Activated effector memory CD4-positive, alpha-beta T cell treated with anti-CD3 and anti-CD28 coated beads, Interleukin-2, amount 50 U/mL, for 16 hours (primary cell): ENCODE data around the gene BIK.
"Not testable (repeated sequence)": the region's sequence is repeated elsewhere in the genome, so short reads cannot be mapped to it uniquely, and the experiment has no call there.

Experiments
- DNase-seq: peaks from one replicate; pipeline ENCODE4 v3.0.0-alpha.2; 2020

Gene BIK

GRCh38 chr22:43110444-43110926, at the start of gene BIK:
BIK (plus strand) TSS chr22:43110750; CDS start chr22:43124023, 13,273 bp downstream.
- peak; percentile 80 for DNase-seq

- no peak for DNase-seq
Observed at GRCh38 chr22:43066134-43066533, 44.4 kb upstream of the BIK start.

- DNase-seq, result no peak
Observed at GRCh38 chr22:43066844-43067385, 43.6 kb upstream of the BIK start.

- no peak for DNase-seq
Observed at GRCh38 chr22:43077121-43077877, 33.3 kb upstream of the BIK start.

GRCh38 chr22:43078522-43078921, 32.0 kb upstream of the BIK start:
- no peak for DNase-seq

- DNase-seq, result no peak
Observed at GRCh38 chr22:43079742-43080141, 30.8 kb upstream of the BIK start.

GRCh38 chr22:43080616-43081015, 29.9 kb upstream of the BIK start:
- no peak for DNase-seq

- no peak for DNase-seq
Observed at GRCh38 chr22:43081968-43082367, 28.6 kb upstream of the BIK start.

- no peak for DNase-seq
Observed at GRCh38 chr22:43085658-43086606, 24.6 kb upstream of the BIK start.

- DNase-seq, result no peak
Observed at GRCh38 chr22:43088627-43088983, 21.9 kb upstream of the BIK start.

GRCh38 chr22:43088984-43089717, 21.4 kb upstream of the BIK start, which contains the start of gene TTLL1:
TTLL1 (minus strand) TSS chr22:43089391; CDS start chr22:43075586, 13,805 bp downstream.
- peak; percentile 95 for DNase-seq

- peak; percentile 70 for DNase-seq
Observed at GRCh38 chr22:43090130-43090789, 20.3 kb upstream of the BIK start.

- DNase-seq, result no peak
Observed at GRCh38 chr22:43092085-43092484, 18.5 kb upstream of the BIK start.

GRCh38 chr22:43094085-43094484, 16.5 kb upstream of the BIK start:
- no peak for DNase-seq

GRCh38 chr22:43094551-43094950, 16.0 kb upstream of the BIK start:
- DNase-seq, result no peak

GRCh38 chr22:43096420-43096819, 14.1 kb upstream of the BIK start:
- no peak for DNase-seq

GRCh38 chr22:43098356-43098755, 12.2 kb upstream of the BIK start:
- no peak for DNase-seq

GRCh38 chr22:43099095-43099494, 11.5 kb upstream of the BIK start:
- DNase-seq, result no peak

- DNase-seq, result no peak
Observed at GRCh38 chr22:43100225-43100624, 10.3 kb upstream of the BIK start.

- no peak for DNase-seq
Observed at GRCh38 chr22:43101306-43101705, 9.2 kb upstream of the BIK start.

- peak; percentile 74 for DNase-seq
Observed at GRCh38 chr22:43104056-43104625, 6.4 kb upstream of the BIK start.

- not testable (repeated sequence) for DNase-seq
Observed at GRCh38 chr22:43104950-43105349, 5.6 kb upstream of the BIK start.
